Prostate gland (tissue), 2 donors: ENCODE measurements around the gene SEMA6A. TPM values are rescaled to one million over a fixed set of nuclear protein-coding genes. Genes with fewer than 3 reads are reported as not detected.

Experiments used
- DNase-seq: peaks from one replicate; pipeline ENCODE4 v3.0.0-alpha.2; 2019; ENCODE audit warnings: low spot score
- H3K27ac ChIP-seq, 2 donors: fragments of 200-600 bp; sonication (generic); 2 replicates each; pipeline ENCODE4 v1.5.1; 2017 to 2019
- H3K27me3 ChIP-seq: fragments of 200-600 bp; sonication (generic); replicated peaks from 2 replicates; pipeline ENCODE4 v1.5.1; 2019; ENCODE audit not compliant: insufficient read depth
- H3K36me3 ChIP-seq, 2 donors: fragments of 200-600 bp; sonication (generic); 1 replicate in 1 of 2; 2 replicates in 1 of 2; pipeline versions ENCODE4 v1.5.1 to v1.8.1; 2017 to 2019
- H3K4me1 ChIP-seq: fragments of 200-600 bp; sonication (generic); replicated peaks from 2 replicates; pipeline ENCODE4 v1.5.1; 2019
- H3K4me3 ChIP-seq, 2 donors: fragments of 200-600 bp; sonication (generic); 2 replicates each; pipeline ENCODE4 v1.5.1; 2017 to 2019
- H3K9me3 ChIP-seq: fragments of 200-600 bp; sonication (generic); 2 replicates; pipeline ENCODE4 v1.5.1; 2017
- CTCF ChIP-seq, 4 experiments: fragments of 200-600 bp in 2 of 4; fragments of 450-650 bp in 2 of 4; sonication (generic) in 2 of 4; IDR thresholded peaks; 1 replicate in 3 of 4; 2 replicates in 1 of 4; pipeline ENCODE4 v1.5.1; 2016 to 2019; ENCODE audit warnings: antibody characterized with exemption in 4 of 4, mild to moderate bottlenecking in 2 of 4, moderate library complexity in 2 of 4
- POLR2A ChIP-seq: fragments of 450-650 bp; IDR thresholded peaks from one replicate; pipeline ENCODE4 v1.6.1; 2016; ENCODE audit warnings: antibody characterized with exemption, mild to moderate bottlenecking
- POLR2AphosphoS5 ChIP-seq: sonication (generic); formaldehyde crosslinking; IDR thresholded peaks from one replicate; pipeline ENCODE4 v1.6.1; 2017; ENCODE audit warnings: antibody characterized with exemption
- WGBS: methylation state at CpG from one replicate; pipeline ENCODE4 v1.1.5; 2018; 5-methylcytosine and 5-hydroxymethylcytosine counted together
- intact Hi-C: fragments of 100-400 bp; cut with DNase I; formaldehyde crosslinking; loops from one replicate; pipeline ENCODE4 v1.14.2; 2022
- total RNA-seq, 2 donors: library from RNA; depleted of rRNA; stranded (reverse); fragments of >200 nt; gene quantifications; one replicate each; pipeline ENCODE4 v1.1.0, GENCODE V29; 2016

SEMA6A gene
- total RNA-seq, 2 donors from 2014 or later, result 12.8 to 57.1 TPM

DNA sequence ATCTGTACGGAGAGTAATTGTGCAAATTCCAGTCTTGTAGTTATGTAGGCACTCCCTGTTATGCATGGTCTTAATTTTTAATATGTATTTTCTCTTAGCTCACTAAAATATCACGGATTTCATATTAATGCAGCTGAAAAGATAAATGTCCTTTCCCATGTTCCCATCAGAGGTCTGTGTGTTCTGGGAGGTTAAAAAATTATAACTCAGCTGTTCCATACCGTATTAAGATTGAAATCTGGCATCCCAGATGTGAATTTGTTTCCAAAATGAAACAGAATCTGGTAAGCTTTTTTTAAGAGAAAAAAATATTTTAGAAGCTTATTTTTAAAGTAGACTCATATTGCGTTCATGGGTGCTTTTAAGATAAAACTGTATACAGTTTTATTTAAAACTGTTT, 44.3 kb downstream of the SEMA6A start:
- H3K4me3 ChIP-seq, result no peak overlapping the region
- intact Hi-C loops, result no loop called here
- TF ChIP-seq POLR2AphosphoS5 (no peak), POLR2A (no peak), CTCF (IDR thresholded peaks at IDR 0.05) (no peak)
- no peaks in the 10 kb centered on the region for H3K4me1 ChIP-seq
- no peak for DNase-seq
- no peaks in the 10 kb centered on the region for H3K36me3 ChIP-seq
- H3K27ac ChIP-seq, result no peak overlapping the region
- H3K9me3 ChIP-seq, result no peaks in the 10 kb centered on the region
- WGBS, result 67% methylated on average over 4 of the region's 4 CpGs
- H3K27me3 ChIP-seq, result no peaks in the 10 kb centered on the region

DNA sequence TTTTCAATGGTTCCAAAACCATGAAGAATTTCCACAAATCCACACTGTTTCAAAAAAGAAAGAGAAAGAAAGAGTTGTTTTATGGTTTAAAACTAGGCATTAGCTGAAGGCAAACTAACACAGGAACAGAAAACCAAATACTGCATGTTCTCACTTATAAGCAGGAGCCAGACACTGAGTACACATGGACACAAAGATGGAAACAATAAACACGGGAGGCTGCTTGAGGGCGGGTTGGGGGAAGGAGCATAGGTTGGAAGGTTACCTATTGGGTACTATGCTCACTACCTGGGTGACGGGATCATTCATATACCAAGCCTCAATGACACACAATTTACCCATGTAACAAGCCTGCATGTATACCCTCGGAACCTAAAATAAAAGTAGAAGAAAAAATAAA, 45.0 kb downstream of the SEMA6A start:
- H3K27me3 ChIP-seq, result no peaks in the 10 kb centered on the region
- 57% methylated on average over 4 of the region's 4 CpGs for WGBS
- intact Hi-C loops, result no loop called here
- no peaks in the 10 kb centered on the region for H3K36me3 ChIP-seq
- H3K4me3 ChIP-seq, result no peak overlapping the region
- no peak for DNase-seq
- no peaks in the 10 kb centered on the region for H3K9me3 ChIP-seq
- no peak overlapping the region for H3K27ac ChIP-seq
- H3K4me1 ChIP-seq, result no peaks in the 10 kb centered on the region
- no peak for TF ChIP-seq POLR2AphosphoS5
- TF ChIP-seq POLR2A, result no peak
- no peak for TF ChIP-seq CTCF (IDR thresholded peaks at IDR 0.05)

- Histone ChIP-seq H3K9me3 (no peaks in the 10 kb centered on the region), H3K36me3 (no peaks in the 10 kb centered on the region), H3K4me3 (no peak overlapping the region), H3K27me3 (no peaks in the 10 kb centered on the region), H3K4me1 (no peaks in the 10 kb centered on the region), H3K27ac (no peak overlapping the region)
- TF ChIP-seq POLR2AphosphoS5, result no peak
- intact Hi-C loops, result no loop called here
- no peak for DNase-seq
- WGBS, result 72% methylated on average over 7 of the region's 7 CpGs
Observed at GRCh38 chr5:116528519-116529234, 45.9 kb downstream of the SEMA6A start.

GRCh38 chr5:116527582-116527981, 47.0 kb downstream of the SEMA6A start:
- H3K36me3 ChIP-seq, result no peaks in the 10 kb centered on the region
- H3K4me3 ChIP-seq, result no peak overlapping the region
- TF ChIP-seq POLR2AphosphoS5 (no peak), CTCF (IDR thresholded peaks at IDR 0.05) (no peak), POLR2A (no peak)
- no peak overlapping the region for H3K27ac ChIP-seq
- 87% methylated on average over 6 of the region's 6 CpGs for WGBS
- H3K4me1 ChIP-seq, result no peaks in the 10 kb centered on the region
- intact Hi-C loops, result no loop called here
- DNase-seq, result no peak
- no peaks in the 10 kb centered on the region for H3K9me3 ChIP-seq
- no peaks in the 10 kb centered on the region for H3K27me3 ChIP-seq

GRCh38 chr5:116525674-116526073, 48.9 kb downstream of the SEMA6A start:
- no peak overlapping the region for H3K4me3 ChIP-seq
- H3K27me3 ChIP-seq, result no peaks in the 10 kb centered on the region
- WGBS, result 90% methylated on average over 3 of the region's 3 CpGs
- TF ChIP-seq POLR2AphosphoS5 (no peak), POLR2A (no peak), CTCF (IDR thresholded peaks at IDR 0.05) (no peak)
- DNase-seq, result no peak
- H3K9me3 ChIP-seq, result no peaks in the 10 kb centered on the region
- no peaks in the 10 kb centered on the region for H3K36me3 ChIP-seq
- H3K4me1 ChIP-seq, result no peaks in the 10 kb centered on the region
- intact Hi-C loops, result no loop called here
- no peak overlapping the region for H3K27ac ChIP-seq
